Measurements from ENCODE around the gene ZCWPW1.
"Not testable (repeated sequence)": the region's sequence is repeated elsewhere in the genome, so short reads cannot be mapped to it uniquely, and the experiment has no call there.

Gene ZCWPW1

GRCh38 chr7:100364480-100364879 lies 64.0 kb downstream of the ZCWPW1 start:
- no peak for ATAC-seq (ENCODE audit: low read depth)
- TF ChIP-seq CTCF (IDR thresholded peaks at IDR 0.05; ENCODE audit: poor library complexity, severe bottlenecking): no peak
- no peaks in the 10 kb centered on the region for H3K4me1 ChIP-seq (ENCODE audit: insufficient read depth, poor library complexity, severe bottlenecking)

GRCh38 chr7:100363797-100364196 lies 64.7 kb downstream of the ZCWPW1 start:
- DNase-seq (ENCODE audit: low spot score): not testable (repeated sequence)

More at GRCh38 chr7:100364480-100364879, 64.0 kb downstream of the ZCWPW1 start:
- H3K36me3 ChIP-seq (ENCODE audit: low read depth): peaks cover 34% of the 10 kb centered on the region
- H3K4me3 ChIP-seq (ENCODE audit: severe bottlenecking): no peak overlapping the region
- no peak for DNase-seq (ENCODE audit: low spot score)
- no peak overlapping the region for H3K27ac ChIP-seq (ENCODE audit: poor library complexity, severe bottlenecking)
- no peaks in the 10 kb centered on the region for H3K27me3 ChIP-seq (ENCODE audit: insufficient read depth, poor library complexity, severe bottlenecking)
- H3K9me3 ChIP-seq (ENCODE audit: severe bottlenecking): no peaks in the 10 kb centered on the region

GRCh38 chr7:100363098-100363497 lies 65.4 kb downstream of the ZCWPW1 start:
- DNase-seq (ENCODE audit: low spot score) (no peak), ATAC-seq (ENCODE audit: low read depth) (no peak)
- Histone ChIP-seq H3K36me3 (ENCODE audit: low read depth) (peaks cover 47% of the 10 kb centered on the region), H3K4me3 (ENCODE audit: severe bottlenecking) (no peak overlapping the region), H3K4me1 (ENCODE audit: insufficient read depth, poor library complexity, severe bottlenecking) (no peaks in the 10 kb centered on the region), H3K9me3 (ENCODE audit: severe bottlenecking) (no peaks in the 10 kb centered on the region), H3K27me3 (ENCODE audit: insufficient read depth, poor library complexity, severe bottlenecking) (no peaks in the 10 kb centered on the region), H3K27ac (ENCODE audit: poor library complexity, severe bottlenecking) (no peak overlapping the region)
- no peak for TF ChIP-seq CTCF (IDR thresholded peaks at IDR 0.05; ENCODE audit: poor library complexity, severe bottlenecking)

More at GRCh38 chr7:100363797-100364196, 64.7 kb downstream of the ZCWPW1 start:
- ATAC-seq (ENCODE audit: low read depth); H3K4me3 ChIP-seq (ENCODE audit: severe bottlenecking); H3K9me3 ChIP-seq (ENCODE audit: severe bottlenecking); H3K27me3 ChIP-seq (ENCODE audit: insufficient read depth, poor library complexity, severe bottlenecking); H3K27ac ChIP-seq (ENCODE audit: poor library complexity, severe bottlenecking); H3K4me1 ChIP-seq (ENCODE audit: insufficient read depth, poor library complexity, severe bottlenecking): not testable (repeated sequence)
- peaks cover 41% of the 10 kb centered on the region for H3K36me3 ChIP-seq (ENCODE audit: low read depth)

- no peak for ATAC-seq (ENCODE audit: low read depth)
- DNase-seq (ENCODE audit: low spot score): no peak
- peaks cover 66% of the 10 kb centered on the region for H3K36me3 ChIP-seq (ENCODE audit: low read depth)
Observed at GRCh38 chr7:100360135-100360854, 68.2 kb downstream of the ZCWPW1 start.

GRCh38 chr7:100358857-100359212 lies 69.7 kb downstream of the ZCWPW1 start:
- no peak for TF ChIP-seq CTCF (IDR thresholded peaks at IDR 0.05; ENCODE audit: poor library complexity, severe bottlenecking)

More at GRCh38 chr7:100360135-100360854, 68.2 kb downstream of the ZCWPW1 start:
- TF ChIP-seq CTCF (IDR thresholded peaks at IDR 0.05; ENCODE audit: poor library complexity, severe bottlenecking): no peak
- Histone ChIP-seq H3K27ac (ENCODE audit: poor library complexity, severe bottlenecking) (no peak overlapping the region), H3K4me1 (ENCODE audit: insufficient read depth, poor library complexity, severe bottlenecking) (no peaks in the 10 kb centered on the region), H3K4me3 (ENCODE audit: severe bottlenecking) (no peak overlapping the region), H3K9me3 (ENCODE audit: severe bottlenecking) (no peaks in the 10 kb centered on the region), H3K27me3 (ENCODE audit: insufficient read depth, poor library complexity, severe bottlenecking) (no peaks in the 10 kb centered on the region)

More at GRCh38 chr7:100358857-100359212, 69.7 kb downstream of the ZCWPW1 start:
- peaks cover 79% of the 10 kb centered on the region for H3K36me3 ChIP-seq (ENCODE audit: low read depth)
- H3K4me3 ChIP-seq (ENCODE audit: severe bottlenecking): no peak overlapping the region
- no peak overlapping the region for H3K27ac ChIP-seq (ENCODE audit: poor library complexity, severe bottlenecking)
- peak; percentile 19 for DNase-seq (ENCODE audit: low spot score)
- no peaks in the 10 kb centered on the region for H3K9me3 ChIP-seq (ENCODE audit: severe bottlenecking)
- H3K4me1 ChIP-seq (ENCODE audit: insufficient read depth, poor library complexity, severe bottlenecking): no peaks in the 10 kb centered on the region
- no peaks in the 10 kb centered on the region for H3K27me3 ChIP-seq (ENCODE audit: insufficient read depth, poor library complexity, severe bottlenecking)
- no peak for ATAC-seq (ENCODE audit: low read depth)

Measured in RWPE2 (cell line).